ENCODE data around the gene PCSK4.

DNA sequence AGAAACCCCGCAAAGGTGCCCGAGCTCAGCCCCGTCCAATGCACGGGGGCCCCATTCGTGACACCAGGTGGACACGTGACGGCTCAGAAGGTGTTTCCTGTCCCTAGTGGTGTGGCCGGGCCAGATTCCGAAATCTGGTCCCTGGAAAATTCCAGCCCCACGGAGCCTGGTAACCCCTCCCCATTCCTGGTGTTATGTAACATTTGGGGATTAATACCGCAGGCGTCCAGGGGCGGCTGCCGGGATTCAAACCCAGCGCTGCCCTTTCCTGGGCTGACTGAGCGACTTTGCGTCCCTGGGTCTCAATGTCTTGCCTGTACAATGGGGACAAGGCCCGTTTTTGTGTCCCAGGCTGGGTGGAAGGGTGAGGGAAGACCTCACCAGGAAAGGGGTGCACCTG is 32.7 kb upstream of the PCSK4 start:
- TF ChIP-seq CTCF (IDR thresholded peaks at IDR 0.05) (no peak), EP300 (IDR thresholded peaks at IDR 0.05) (no peak), KDM1A (IDR thresholded peaks at IDR 0.05; ENCODE audit: low read depth) (no peak), CHD2 (IDR thresholded peaks at IDR 0.05; ENCODE audit: low read length, partially characterized antibody) (no peak), RFX5 (IDR thresholded peaks at IDR 0.05) (no peak), CEBPB (IDR thresholded peaks at IDR 0.05) (no peak), POLR2A (IDR thresholded peaks at IDR 0.05; ENCODE audit: low read length) (no peak), HMGXB4 (CRISPR knock-in tag; IDR thresholded peaks at IDR 0.05; ENCODE audit: borderline replicate concordance) (no peak), POLR2AphosphoS2 (conservative IDR thresholded peaks at IDR 0.05; ENCODE audit: low read length) (no peak), NFE2L2 (conservative IDR thresholded peaks at IDR 0.05; ENCODE audit: low read length) (no peak), MYC (IDR thresholded peaks at IDR 0.05; ENCODE audit: borderline replicate concordance, low read length) (no peak)

Data from A549 (cell line).